Glomerular endothelial cell (primary cell): ENCODE data around the gene LIPC. TPM values are rescaled to one million over a fixed set of nuclear protein-coding genes. Genes with fewer than 3 reads are reported as not detected.

Experiments
- DNase-seq: peaks from one replicate; pipeline ENCODE4 v3.0.0-alpha.2; 2011; ENCODE audit warnings: low read depth, low spot score; ENCODE audit errors: extremely low read depth
- total RNA-seq: library from RNA; depleted of rRNA; stranded (reverse); fragments of >200 nt; gene quantifications from 2 replicates; pipeline ENCODE4 v1.2.3, GENCODE V29; 2015

LIPC gene
- total RNA-seq, result 0.12 TPM in 1 of 2 replicates, not detected in the other

GRCh38 chr15:58431221-58432149 is at the start of gene LIPC:
Gene LIPC, plus strand, starts transcription at chr15:58431991. Its CDS starts 42 bp downstream, at chr15:58432033.
- no peak for DNase-seq

- no peak for DNase-seq
These were observed 47.9 kb upstream of the LIPC start for GRCh38 chr15:58383876-58384275.

- DNase-seq, result no peak
These were observed 47.1 kb upstream of the LIPC start for GRCh38 chr15:58384667-58385066.

GRCh38 chr15:58386081-58386480 is 45.7 kb upstream of the LIPC start:
- DNase-seq, result no peak

- no peak for DNase-seq
These were observed 45.1 kb upstream of the LIPC start for GRCh38 chr15:58386641-58387040.

GRCh38 chr15:58387130-58387529 is 44.7 kb upstream of the LIPC start:
- no peak for DNase-seq

GRCh38 chr15:58388211-58388610 is 43.6 kb upstream of the LIPC start:
- DNase-seq, result no peak

- no peak for DNase-seq
These were observed 41.7 kb upstream of the LIPC start for GRCh38 chr15:58390118-58390517.

- no peak for DNase-seq
These were observed 41.1 kb upstream of the LIPC start for GRCh38 chr15:58390655-58391054.

- no peak for DNase-seq
These were observed 40.7 kb upstream of the LIPC start for GRCh38 chr15:58391088-58391487.

GRCh38 chr15:58392141-58392540 is 39.6 kb upstream of the LIPC start:
- DNase-seq, result no peak

- DNase-seq, result no peak
These were observed 39.1 kb upstream of the LIPC start for GRCh38 chr15:58392611-58393161.

GRCh38 chr15:58393241-58393662 is 38.5 kb upstream of the LIPC start:
- DNase-seq, result no peak

- no peak for DNase-seq
These were observed 35.6 kb upstream of the LIPC start for GRCh38 chr15:58396181-58396580.

GRCh38 chr15:58398071-58398470 is 33.7 kb upstream of the LIPC start:
- no peak for DNase-seq

GRCh38 chr15:58398643-58399042 is 33.1 kb upstream of the LIPC start:
- no peak for DNase-seq

GRCh38 chr15:58399739-58400138 is 32.1 kb upstream of the LIPC start:
- no peak for DNase-seq

- DNase-seq, result no peak
These were observed 30.5 kb upstream of the LIPC start for GRCh38 chr15:58401276-58401675.

GRCh38 chr15:58401991-58402649 is 29.7 kb upstream of the LIPC start:
- no peak for DNase-seq

- no peak for DNase-seq
These were observed 28.2 kb upstream of the LIPC start for GRCh38 chr15:58403581-58403980.

- no peak for DNase-seq
These were observed 27.8 kb upstream of the LIPC start for GRCh38 chr15:58404020-58404419.

- no peak for DNase-seq
These were observed 27.1 kb upstream of the LIPC start for GRCh38 chr15:58404722-58405121.
